K562 (cell line): Measurements from ENCODE around the gene DNMT3A. TPM values are rescaled to one million over a fixed set of nuclear protein-coding genes. Genes with fewer than 3 reads are reported as not detected.

Experiments
- BCLAF1 ChIP-seq, 2 experiments: fragments of 450-650 bp in 1 of 2; IDR thresholded peaks; 2 replicates each; pipeline ENCODE4 v1.6.1; 2011 to 2017; ENCODE audit warnings: low read depth in 2 of 2, antibody characterized with exemption in 1 of 2, borderline replicate concordance in 1 of 2, low read length in 1 of 2, mild to moderate bottlenecking in 1 of 2, mixed read lengths in 1 of 2; ENCODE audit not compliant: control insufficient read depth in 1 of 2
- CEBPB ChIP-seq: fragments of 450-650 bp; IDR thresholded peaks from 2 replicates; pipeline ENCODE4 v1.6.1; 2016; ENCODE audit warnings: missing genetic modification characterization, missing compliant biosample characterization
- E2F5 ChIP-seq: sonication (generic); formaldehyde crosslinking; IDR thresholded peaks from 2 replicates; pipeline ENCODE4 v1.8.0; 2022; ENCODE audit warnings: mild to moderate bottlenecking, missing genetic modification reagents
- FOXO4 ChIP-seq: fragments of 450-650 bp; formaldehyde crosslinking; IDR thresholded peaks from 2 replicates; pipeline ENCODE4 v1.4.0; 2020; ENCODE audit warnings: mild to moderate bottlenecking, moderate library complexity
- HDAC2 ChIP-seq: fragments of 450-650 bp; IDR thresholded peaks from 2 replicates; pipeline ENCODE4 v1.6.1; 2016; ENCODE audit warnings: mild to moderate bottlenecking
- ILK ChIP-seq: fragments of 450-650 bp; IDR thresholded peaks from 2 replicates; pipeline ENCODE4 v1.6.1; 2016; ENCODE audit warnings: missing genetic modification characterization, low read depth, mild to moderate bottlenecking, missing compliant biosample characterization, moderate library complexity, borderline replicate concordance
- MNT ChIP-seq, 2 experiments: fragments of 450-650 bp; conservative IDR thresholded peaks; 2 replicates each; pipeline ENCODE4 v1.6.1; 2017; ENCODE audit warnings: mild to moderate bottlenecking in 2 of 2, moderate library complexity in 2 of 2
- NELFE ChIP-seq: IDR thresholded peaks from 2 replicates; pipeline ENCODE4 v1.6.1; 2011; ENCODE audit warnings: mild to moderate bottlenecking; ENCODE audit not compliant: insufficient read depth, insufficient read length
- PRMT5 ChIP-seq: sonication (generic); formaldehyde crosslinking; IDR thresholded peaks from 2 replicates; pipeline ENCODE4 v1.5.0; 2020; ENCODE audit warnings: missing genetic modification reagents
- RBBP5 ChIP-seq: fragments of 200-600 bp; sonication (generic); IDR thresholded peaks from 2 replicates; pipeline ENCODE4 v1.6.1; 2012; ENCODE audit warnings: borderline replicate concordance, mild to moderate bottlenecking, low read length, control low read depth, inconsistent platforms; ENCODE audit not compliant: insufficient read depth, poor library complexity, severe bottlenecking
- ZNF318 ChIP-seq, 2 experiments: fragments of 450-650 bp; IDR thresholded peaks; 2 replicates each; pipeline ENCODE4 v1.6.1; 2016; ENCODE audit warnings: mild to moderate bottlenecking in 2 of 2, borderline replicate concordance in 1 of 2, low read depth in 1 of 2, moderate library complexity in 1 of 2
- polyA plus RNA-seq, 8 experiments: library from polyadenylated mRNA; depleted of rRNA in 4 of 8; stranded (reverse) in 5 of 8; unstranded in 3 of 8; fragments of >200 nt; fragmentation: Nextera tagmentation in 2 of 8; fragmentation: Illumina TruSeq in 1 of 8; extraction: Ambion mirVana in 2 of 8; extraction: Trizol in 1 of 8; gene quantifications; 2 replicates each; pipeline versions ENCODE4 v1.2.1 to v1.2.3, GENCODE V29; 2011 to 2014; ENCODE audit warnings: inconsistent platforms in 1 of 8, missing spikeins in 1 of 8
- total RNA-seq, 7 experiments: library from RNA; depleted of rRNA in 6 of 7; stranded (reverse); fragments of >200 nt in 6 of 7; fragmentation: Illumina TruSeq in 2 of 7; extraction: Trizol in 2 of 7; gene quantifications; 2 replicates each; pipeline versions ENCODE4 v1.2.1 to v1.2.3, GENCODE V29; 2011 to 2021; ENCODE audit warnings: low replicate concordance in 1 of 7

DNMT3A gene
- total and polyA plus RNA-seq, 9 of the 15 experiments (the other 6 are each of a cell fraction or from before 2014, with no cell fraction given), result 3.0 to 16.0 (median 6.1) TPM

GRCh38 chr2:25218100-25218499 is 123.6 kb downstream of the DNMT3A start (continued):
- TF ChIP-seq CEBPB (tag), result 0 out of 2 replicates have a peak, but pooled peaks have one; percentile 8
- TF ChIP-seq HDAC2, result 0 out of 2 replicates have a peak, but pooled peaks have one; percentile 42
- no peak for TF ChIP-seq NELFE
- TF ChIP-seq PRMT5, result no peak
- no peak for TF ChIP-seq RBBP5
- no peak for TF ChIP-seq E2F5
- no peak for TF ChIP-seq FOXO4
- TF ChIP-seq BCLAF1 (IDR thresholded peaks at IDR 0.05; ENCODE audit: borderline replicate concordance in 1 of 2, control insufficient read depth in 1 of 2, low read depth in 2 of 2, low read length in 1 of 2), result no peak
- no peak for TF ChIP-seq MNT (conservative IDR thresholded peaks at IDR 0.05)
- no peak for TF ChIP-seq ZNF318 (IDR thresholded peaks at IDR 0.05; ENCODE audit: borderline replicate concordance in 1 of 2, low read depth in 1 of 2)
- no peak for TF ChIP-seq ILK (tag)
